Glomerular endothelial cell (primary cell): ENCODE results near the gene CASS4. TPM values are rescaled to one million over a fixed set of nuclear protein-coding genes. Genes with fewer than 3 reads are reported as not detected.
A peak's percentile ranks its signal among the peaks of the same experiment; 100 is the strongest.

Experiments
- DNase-seq: peaks from one replicate; pipeline ENCODE4 v3.0.0-alpha.2; 2011; ENCODE audit warnings: low read depth, low spot score; ENCODE audit errors: extremely low read depth
- total RNA-seq: library from RNA; depleted of rRNA; stranded (reverse); fragments of >200 nt; gene quantifications from 2 replicates; pipeline ENCODE4 v1.2.3, GENCODE V29; 2015

CASS4 gene
- total RNA-seq, 1 donor from 2014 or later, result not detected

DNA sequence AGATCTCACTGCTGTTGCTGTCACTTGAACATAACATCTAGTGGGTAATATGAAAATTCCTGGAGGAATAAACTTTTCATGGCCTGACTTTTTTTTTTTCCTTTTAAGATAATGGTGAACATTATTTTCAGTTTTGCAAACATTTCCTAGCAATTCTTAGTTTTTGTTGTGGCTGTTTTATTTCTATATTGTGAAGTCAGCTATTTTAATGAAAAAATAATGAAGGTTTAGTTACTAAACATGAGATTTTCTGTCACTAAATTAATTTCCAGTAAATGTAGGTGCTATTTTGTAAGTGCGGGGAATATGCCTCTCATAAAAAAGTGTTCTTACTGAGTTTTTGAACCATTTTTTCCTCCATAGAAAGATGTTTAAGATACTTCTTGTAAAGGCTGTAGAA lies 89.1 kb downstream of the CASS4 start:
- no peak for DNase-seq

DNA sequence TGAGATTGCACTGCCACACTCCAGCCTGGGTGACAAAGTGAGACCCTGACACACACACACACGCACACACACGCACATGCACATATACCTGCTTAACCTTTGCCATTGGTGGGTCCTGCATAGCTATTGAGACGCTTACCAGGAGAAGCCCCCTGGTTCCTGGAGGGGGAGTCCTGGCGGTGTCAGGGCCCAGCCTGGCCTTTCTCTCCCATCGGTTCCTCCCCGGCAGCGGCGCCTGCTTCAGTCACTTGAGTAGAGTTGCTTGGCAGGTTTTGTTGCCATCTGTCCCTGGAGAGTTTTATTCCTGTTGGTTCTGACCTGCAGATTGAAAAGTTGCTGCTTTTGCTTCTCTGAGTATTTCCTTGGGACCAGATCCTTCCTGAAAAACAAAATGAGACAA lies 91.9 kb downstream of the CASS4 start:
- no peak for DNase-seq

DNA sequence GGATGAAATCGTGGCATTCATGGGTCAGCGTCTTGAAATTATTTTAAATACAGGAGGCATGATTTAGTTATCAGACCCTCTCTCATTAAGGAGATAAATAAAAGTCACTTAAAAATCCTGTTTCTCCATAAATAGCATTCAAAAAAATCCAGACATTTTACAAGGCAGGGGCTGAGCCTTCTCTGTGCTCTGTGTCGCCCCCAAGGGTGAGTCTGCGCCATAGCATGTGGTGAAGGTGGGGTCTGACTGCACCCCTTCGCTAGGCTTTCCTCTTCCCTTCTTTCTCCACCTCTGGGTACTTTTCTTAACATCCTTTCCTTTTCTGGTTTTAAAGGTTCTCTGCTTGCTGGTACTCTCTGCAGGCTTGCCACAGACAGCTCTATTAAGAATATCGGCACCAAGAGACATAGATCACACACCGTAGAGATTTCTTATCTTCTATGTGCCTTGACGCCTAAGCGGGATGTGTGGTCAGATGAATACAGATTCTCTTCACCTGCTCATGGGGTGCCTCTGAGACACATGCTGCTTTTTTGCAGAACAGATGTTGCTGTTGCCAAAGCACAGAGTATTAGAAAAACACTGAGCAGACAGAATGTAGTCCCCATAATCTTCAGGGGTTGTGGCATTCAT lies 92.4 kb downstream of the CASS4 start:
- DNase-seq, result no peak

DNA sequence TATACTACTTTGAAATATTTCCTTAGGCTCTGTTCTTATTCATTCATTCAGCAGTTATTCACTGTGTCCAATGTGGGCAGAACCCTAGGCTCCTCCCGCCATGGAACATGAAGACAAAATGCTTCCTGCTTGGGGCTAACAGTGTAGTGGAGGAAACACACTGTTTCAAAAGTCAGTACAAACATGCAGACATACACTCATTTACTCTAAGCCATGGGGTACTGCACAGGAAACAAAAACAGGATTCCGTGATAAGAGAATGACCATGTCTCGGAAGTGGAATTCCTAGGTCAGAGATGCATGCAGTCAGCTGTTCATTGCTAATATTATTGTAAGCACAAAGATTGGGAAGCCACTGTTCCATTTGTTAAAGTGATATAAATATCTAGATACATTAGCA lies 94.0 kb downstream of the CASS4 start:
- peak; percentile 34 for DNase-seq

Other genes with a start within 250 kb of the CASS4 start
- not detected in 2 replicates for gene MC3R, start 163.5 kb upstream of the CASS4 start, total RNA-seq
- gene FAM210B, start 53.3 kb upstream of the CASS4 start, total RNA-seq, result 61.2 and 69.9 TPM in 2 replicates
- 14.8 and 15.4 TPM in 2 replicates for gene AURKA, start 20.0 kb upstream of the CASS4 start, total RNA-seq
- gene CSTF1, start 19.6 kb upstream of the CASS4 start, total RNA-seq, result 29.0 and 29.7 TPM in 2 replicates
- 50.8 and 65.7 TPM in 2 replicates for gene RTF2, start 56.4 kb downstream of the CASS4 start, total RNA-seq
- not detected in 2 replicates for gene FAM209A, start 112.5 kb downstream of the CASS4 start, total RNA-seq
- not detected in 2 replicates for gene FAM209B, start 121.0 kb downstream of the CASS4 start, total RNA-seq
- 0.10 and 0.35 TPM in 2 replicates for gene TFAP2C, start 217.0 kb downstream of the CASS4 start, total RNA-seq